ENCODE measurements around the gene SPCS2.
A peak's percentile ranks its signal among the peaks of the same experiment; 100 is the strongest.

SPCS2 gene

GRCh38 chr11:74948898-74949752 is at the start of gene SPCS2, which contains the start of gene XRRA1:
SPCS2 (plus strand) TSS chr11:74949266; CDS start chr11:74949286, 20 bp downstream.
XRRA1 (minus strand) TSS chr11:74949091; CDS start chr11:74940878, 8,213 bp downstream.
- DNase-seq, result peak; percentile 98 to 99

DNA sequence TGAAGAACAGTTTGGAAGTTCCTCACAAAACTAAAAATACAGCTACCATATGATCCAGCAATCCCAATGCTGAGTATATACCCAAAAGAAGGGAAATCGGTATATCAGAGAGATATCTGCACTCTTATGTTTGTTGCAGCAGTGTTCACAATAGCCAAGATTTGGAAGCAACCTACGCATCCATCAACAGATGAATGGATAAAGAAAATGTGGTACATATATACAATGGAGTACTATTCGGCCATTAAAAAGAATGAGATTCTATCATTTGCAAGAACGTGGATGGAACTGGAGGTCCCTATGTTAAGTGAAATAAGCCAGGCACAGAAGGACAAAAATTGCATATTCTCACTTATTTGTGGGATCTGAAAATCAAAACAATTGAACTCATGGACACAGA is 46.7 kb upstream of the SPCS2 start:
- DNase-seq, result no peak

GRCh38 chr11:74905326-74905725 is 43.7 kb upstream of the SPCS2 start:
- DNase-seq, result no peak

GRCh38 chr11:74909385-74909784 is 39.7 kb upstream of the SPCS2 start:
- DNase-seq, result no peak

- no peak for DNase-seq
These were observed 39.3 kb upstream of the SPCS2 start for GRCh38 chr11:74909812-74910211.

DNA sequence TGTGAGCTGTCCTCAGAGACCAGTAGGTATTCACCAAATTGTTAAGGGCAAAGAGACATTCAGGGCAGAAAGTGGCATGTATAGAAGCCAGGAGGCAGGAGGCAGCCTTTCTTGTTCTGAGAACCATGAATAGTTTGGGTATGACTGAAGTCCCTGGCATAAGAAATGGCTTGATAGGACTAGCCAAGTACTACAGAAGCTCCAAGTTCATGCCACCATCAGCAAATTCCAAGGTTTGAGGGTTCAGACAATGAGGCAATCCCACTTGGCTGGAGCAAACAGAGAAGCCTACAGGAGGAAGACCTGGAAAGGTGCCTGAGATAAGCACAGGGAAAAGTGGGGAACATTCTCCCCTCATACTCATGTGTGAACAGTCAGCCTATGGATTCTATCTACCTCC is 25.9 kb upstream of the SPCS2 start:
- DNase-seq, result no peak

GRCh38 chr11:74925281-74925680 is 23.8 kb upstream of the SPCS2 start:
- DNase-seq, result no peak

DNA sequence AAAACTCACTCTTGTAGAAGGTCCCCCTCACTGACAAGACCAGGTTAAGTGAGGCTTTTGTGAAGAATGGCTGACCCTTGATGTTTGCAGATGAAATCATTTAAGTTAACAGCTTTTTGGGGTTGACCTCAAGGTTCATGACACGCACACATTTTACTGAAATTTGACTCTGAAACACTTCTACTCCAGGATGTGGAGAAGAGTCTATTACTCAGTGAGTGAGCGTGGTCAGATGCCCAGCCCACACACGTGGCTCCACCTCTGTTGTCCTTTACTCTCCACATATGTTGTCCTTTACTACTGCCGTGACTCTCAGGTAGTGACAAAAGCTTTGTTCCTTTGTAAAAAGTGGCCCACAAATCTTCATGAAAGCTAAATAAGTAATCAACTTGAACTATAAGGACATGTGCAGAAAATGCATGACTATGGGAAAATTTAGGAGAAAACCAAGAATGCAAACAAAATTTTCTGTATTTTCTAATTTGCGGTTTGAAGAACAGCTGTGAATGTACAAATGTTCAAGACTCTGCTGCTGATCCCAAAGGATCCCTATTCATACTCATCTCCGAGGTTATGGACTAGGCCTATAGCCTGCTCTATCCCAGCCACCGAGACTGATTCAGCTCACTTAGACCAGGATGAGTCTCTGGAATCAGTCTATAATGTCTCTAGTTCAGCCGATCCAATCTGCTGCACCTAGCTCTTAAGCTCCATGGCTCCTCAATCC is 22.6 kb upstream of the SPCS2 start:
- no peak for DNase-seq

DNA sequence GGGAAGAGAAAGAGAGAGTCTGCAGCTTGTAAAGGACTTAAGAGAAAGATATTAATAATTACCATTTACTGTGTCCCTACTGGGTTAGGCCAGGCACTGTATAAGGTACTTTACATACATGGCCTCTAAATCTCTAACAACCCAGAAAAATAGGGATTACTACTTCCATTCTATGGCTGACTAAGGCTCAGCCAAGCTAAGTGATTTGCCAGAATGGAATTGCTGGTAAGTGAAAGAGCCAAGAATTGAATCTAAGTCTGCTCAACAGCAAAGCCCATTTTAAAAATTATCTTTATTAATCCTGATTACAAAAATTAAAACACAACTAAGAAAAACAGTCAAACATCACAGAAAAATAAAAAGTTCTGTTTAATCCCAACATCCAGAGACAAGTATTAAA is 21.6 kb upstream of the SPCS2 start:
- no peak for DNase-seq

GRCh38 chr11:74929431-74930363 is 19.4 kb upstream of the SPCS2 start:
- DNase-seq, result peak; percentile 90 to 93

DNA sequence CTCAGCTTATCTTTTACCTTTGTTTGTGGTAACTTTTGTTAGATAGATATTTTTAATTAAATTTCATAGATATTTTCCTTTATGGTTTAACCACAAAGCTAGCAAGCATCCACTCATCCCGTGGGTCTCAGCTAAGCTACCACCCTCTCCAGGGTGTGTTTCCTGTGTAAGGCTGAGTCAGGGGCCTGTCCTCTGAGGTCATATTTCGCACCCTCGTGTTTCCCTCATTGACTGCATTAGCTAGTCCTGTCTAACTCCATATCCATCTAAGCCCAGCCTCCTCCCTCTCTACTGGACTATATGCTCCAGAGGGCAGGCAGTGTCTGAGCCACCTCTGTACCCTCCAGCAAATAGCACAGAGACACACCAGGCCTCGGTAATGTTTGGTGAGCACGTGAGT is 16.9 kb upstream of the SPCS2 start:
- no peak for DNase-seq

DNA sequence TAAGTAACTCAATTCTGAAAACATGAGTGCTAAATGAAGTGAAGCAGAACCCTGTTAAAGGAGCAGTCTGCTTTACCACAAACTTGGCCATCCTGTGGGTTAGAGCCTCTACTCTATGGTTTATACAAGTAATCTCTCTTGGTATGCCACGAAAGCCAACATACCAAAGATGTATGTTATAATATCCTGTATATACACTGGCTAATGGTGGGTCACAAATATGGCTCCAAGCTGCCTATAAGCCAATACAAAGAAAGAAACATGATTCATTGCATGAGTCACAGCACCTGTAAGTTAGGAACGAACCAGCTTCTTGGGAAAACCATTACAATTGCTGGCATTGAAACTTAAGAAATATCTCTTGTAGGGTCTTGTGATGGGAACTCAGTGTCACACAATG is 16.3 kb upstream of the SPCS2 start:
- no peak for DNase-seq

GRCh38 chr11:74933765-74934164 is 15.3 kb upstream of the SPCS2 start:
- DNase-seq, result no peak

GRCh38 chr11:74935285-74935684 is 13.8 kb upstream of the SPCS2 start:
- DNase-seq, result no peak

GRCh38 chr11:74936087-74936486 is 13.0 kb upstream of the SPCS2 start:
- no peak for DNase-seq

GRCh38 chr11:74936976-74937375 is 12.1 kb upstream of the SPCS2 start:
- DNase-seq, result no peak

GRCh38 chr11:74937696-74938475 is 11.2 kb upstream of the SPCS2 start:
- no peak for DNase-seq

DNA sequence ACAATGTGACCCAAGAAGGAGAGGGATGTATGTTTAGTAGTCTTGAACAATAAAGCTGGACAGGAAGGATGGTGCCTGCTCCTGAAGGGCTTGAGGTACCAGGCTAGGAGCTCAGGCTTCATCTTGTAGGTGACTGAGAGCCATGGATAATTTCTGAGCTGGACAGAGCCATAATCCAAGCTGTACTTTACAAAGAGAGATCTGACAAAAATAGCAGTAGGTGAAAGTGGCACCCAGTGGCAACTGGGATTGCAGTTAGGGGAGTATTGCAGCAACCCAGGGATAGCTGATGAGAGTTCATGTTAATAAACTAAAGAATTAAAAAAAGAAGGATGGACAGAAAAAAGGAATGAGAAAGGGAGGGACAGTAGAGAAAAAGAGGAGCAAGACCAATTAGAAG is 7.6 kb upstream of the SPCS2 start:
- no peak for DNase-seq

DNA sequence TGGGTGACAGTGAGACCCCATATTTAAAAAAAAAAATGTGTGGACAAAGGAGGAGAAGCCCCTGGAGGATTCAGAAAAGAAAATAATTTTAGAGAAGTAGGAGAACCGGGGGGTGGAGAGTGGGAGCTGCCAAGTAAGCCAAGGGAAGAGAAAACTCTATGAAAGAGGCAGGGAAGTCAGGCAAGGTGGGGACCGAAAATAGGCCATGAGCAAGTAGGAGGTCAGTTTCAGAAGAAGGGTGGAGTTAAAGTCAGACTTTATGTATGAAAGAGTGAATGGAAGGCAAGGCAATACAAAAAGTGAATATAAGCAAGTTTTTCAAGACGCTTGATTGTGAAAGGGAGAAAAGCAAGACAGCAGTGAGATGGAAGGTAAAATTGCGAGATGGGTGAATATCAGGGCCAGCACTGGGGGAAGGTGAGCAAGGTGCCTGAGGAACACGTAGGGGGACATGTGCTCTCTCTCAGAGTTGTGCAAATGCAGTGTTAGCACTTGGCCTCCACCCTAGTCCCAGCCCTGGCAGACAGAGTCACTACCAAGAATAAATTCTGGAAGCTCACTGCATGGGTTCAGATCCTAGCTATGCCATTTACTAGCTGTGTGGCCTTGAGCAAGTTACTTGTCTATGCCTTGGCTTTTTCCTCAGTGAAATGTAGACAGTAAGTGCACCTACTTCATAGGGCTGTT is 6.8 kb upstream of the SPCS2 start:
- no peak for DNase-seq

DNA sequence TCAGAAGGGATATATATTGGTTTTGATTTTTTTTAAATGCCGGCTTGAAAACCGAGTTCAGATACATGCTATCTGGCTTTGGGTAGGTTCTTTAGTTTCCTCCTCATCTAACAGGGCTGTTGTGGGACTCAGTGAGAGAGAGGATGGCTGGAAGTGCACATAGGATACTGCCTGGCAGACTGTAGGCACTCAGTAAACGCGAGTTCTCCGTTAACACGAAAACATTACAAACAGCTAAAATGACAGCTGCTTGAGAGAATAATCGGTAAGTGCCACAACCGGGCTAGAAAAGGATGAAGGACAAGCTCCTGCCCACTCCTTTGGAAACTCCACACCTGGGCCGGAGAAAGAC is 544 bp upstream of the SPCS2 start:
- DNase-seq, result no peak

DNA sequence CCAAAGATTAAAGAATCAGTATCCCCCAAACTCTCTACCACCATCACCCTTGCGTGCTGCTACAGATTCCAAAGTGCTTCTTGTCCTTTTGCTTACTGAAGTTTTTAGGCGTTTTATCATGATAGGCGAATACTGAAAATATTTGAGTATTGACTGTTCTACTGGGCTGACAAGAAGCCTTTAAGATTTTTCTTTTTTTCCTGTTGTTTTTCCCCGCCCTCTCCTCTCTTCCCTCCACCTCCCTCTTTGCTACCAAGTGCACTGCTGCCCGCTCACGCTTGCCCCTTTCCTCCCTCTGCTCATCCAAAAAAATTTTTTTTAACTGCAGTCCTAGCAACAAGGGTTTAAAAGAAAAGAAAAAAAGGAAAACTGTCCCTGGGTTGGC is 679 bp downstream of the SPCS2 start:
- DNase-seq, result no peak
